Non-pigmented ciliary epithelial cell (primary cell): ENCODE results near the gene SH3BP2.

Source experiments
- DNase-seq: peaks from one replicate; pipeline ENCODE4 v3.0.0-alpha.2; 2010; ENCODE audit warnings: low read depth

Gene SH3BP2

GRCh38 chr4:2832981-2833670, 40.2 kb downstream of the SH3BP2 start:
- no peak for DNase-seq

DNA sequence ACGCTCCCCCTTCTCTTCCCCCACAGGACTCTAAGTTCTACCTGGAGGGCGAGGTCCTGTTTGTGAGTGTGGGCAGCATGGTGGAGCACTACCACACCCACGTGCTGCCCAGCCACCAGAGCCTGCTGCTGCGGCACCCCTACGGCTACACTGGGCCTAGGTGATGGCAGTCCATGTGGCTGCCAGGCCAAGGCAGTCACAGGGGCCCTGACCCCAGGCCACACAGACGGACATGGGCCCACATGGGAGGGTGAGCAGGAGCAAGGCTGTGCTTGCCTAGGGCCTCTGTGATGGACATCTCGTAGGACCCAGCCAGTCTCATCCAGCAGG, 40.8 kb downstream of the SH3BP2 start:
- no peak for DNase-seq

- DNase-seq: no peak
Observed at GRCh38 chr4:2834001-2834921, 41.4 kb downstream of the SH3BP2 start.

GRCh38 chr4:2835978-2836377, 43.1 kb downstream of the SH3BP2 start:
- no peak for DNase-seq

DNA sequence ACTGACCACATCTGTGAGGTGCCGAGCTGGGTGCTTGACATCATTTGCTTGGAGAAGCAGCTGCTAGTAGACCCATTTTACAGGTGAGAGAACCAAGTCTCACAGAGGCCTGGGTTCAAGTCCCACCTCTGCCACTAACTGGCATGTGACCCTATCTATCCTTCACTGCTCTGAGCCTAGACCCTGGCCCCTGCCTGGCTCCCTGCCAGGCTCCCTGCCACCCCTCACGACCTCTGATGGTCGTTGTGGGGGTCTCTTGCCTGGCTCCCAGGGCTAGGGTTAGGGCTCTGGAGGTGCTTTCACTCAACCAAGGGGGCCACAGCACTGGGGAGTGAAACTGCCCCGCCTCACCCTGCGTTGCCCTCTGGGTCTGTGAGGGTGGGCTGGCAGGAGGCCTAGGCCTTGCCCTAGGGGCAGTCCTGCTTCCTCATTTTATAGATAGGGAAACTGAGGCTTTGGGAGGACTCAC, 43.5 kb downstream of the SH3BP2 start:
- no peak for DNase-seq

GRCh38 chr4:2837110-2837903, 44.4 kb downstream of the SH3BP2 start:
- no peak for DNase-seq

DNA sequence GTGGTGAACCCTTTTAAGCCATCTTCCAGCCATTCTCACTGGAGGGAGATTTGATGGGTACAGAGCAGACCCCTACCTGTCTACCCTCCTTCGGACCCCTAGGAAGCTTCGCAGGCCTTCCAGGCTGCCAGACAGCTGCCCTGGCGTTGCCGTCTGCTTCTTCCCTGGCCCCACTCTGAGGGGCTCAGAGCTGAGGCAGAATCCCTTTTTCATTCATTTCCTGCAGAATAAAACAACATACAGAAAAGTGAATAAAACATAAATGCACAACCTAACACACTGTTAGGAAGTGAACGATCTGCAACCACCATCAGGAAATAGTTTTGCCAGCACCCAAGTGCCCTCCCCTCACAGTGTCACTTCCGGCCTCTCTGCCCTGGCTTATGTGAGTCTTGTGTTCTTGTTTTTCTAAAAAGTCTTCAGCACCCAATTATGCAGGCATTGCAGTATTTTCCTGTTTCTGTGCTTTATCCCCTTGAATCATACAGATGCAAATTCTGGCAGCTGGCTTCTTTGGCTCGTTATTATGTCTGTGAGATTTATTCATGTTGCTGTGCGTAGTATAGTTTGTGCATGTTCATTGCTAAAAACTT, 45.1 kb downstream of the SH3BP2 start:
- no peak for DNase-seq

DNA sequence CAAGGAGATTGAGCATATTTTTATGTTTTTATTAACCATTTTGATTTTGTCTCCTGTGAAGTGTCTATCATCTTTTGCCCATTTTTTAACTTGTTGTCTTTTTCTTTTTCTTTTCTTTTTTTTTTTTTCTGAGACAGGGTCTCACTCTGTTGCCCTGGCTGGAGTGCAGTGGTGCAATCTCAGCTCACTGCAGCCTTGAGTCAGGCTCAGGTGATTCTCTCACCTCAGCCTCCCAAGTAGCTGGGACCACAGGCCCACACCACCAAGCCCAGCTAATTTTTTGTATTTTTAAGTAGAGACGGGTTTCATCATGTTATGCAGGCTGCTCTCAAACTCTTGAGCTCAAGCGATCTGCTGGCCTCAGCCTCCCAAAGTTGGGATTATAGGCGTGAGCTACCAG, 46.2 kb downstream of the SH3BP2 start:
- DNase-seq: no peak

DNA sequence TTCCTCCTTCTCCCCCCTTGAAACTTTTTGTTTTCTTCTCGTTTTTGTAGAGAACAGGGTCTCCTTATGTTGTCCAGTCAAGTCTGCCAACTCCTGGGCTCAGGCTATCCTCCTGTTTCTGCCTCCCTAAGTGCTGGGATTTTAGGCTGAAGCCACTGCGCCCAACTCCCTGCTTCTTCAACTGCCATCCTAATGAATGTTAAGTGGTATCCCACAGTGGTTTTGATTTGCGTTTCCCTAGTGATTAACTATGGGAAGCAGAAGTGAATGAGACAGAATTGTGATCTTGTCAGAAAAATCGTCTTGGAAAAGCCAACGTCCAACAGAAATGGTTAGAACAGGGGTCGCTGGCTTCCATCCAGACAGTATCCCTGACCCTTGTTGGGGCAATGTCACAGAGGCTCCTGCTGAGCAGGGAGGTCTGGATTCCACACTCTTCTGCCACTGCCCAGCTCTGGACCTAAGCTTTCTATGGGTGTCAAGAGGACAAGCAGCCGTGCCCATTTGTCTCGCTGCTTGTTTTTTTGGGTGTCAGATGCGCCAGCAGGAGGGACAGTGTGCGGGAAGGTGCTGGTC, 49.9 kb downstream of the SH3BP2 start:
- no peak for DNase-seq

- peak; percentile 57 for DNase-seq
Observed at GRCh38 chr4:2843263-2843940, 50.5 kb downstream of the SH3BP2 start, which contains the start of gene ADD1. ADD1 (plus strand) TSS chr4:2843844; CDS start chr4:2875916, 32,072 bp downstream.

DNA sequence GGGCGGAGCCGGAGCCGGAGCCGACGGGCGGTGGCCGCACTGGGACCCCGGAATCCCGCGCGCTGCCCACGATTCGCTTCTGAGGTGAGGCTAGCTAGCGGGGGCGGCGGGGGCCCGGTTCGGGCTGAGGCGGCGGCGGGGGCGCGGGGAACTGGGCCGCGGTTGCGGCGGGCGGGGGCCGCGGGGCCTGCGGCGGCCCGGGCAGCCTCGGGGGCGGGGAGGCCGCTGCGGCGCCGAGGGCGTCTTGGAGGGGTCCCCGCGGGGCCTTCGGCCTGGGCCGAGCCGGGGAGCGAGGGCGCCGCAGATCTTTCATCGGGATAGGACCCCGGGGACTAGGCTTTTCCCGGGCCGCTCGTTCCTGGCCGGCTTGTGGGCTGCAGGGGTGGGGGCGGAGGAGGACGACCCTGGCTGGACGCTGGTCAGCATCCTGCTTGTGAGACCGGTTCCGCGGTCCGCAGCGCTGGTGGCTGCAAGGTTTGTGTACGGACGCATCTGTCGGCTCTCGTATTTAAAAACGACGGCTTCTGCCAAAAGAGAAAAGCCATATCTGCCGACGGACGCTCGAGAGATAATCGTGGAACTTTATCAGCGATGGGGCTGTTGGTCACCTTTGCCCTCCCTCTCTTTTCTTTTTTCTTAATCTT, 51.2 kb downstream of the SH3BP2 start:
- DNase-seq: no peak

- DNase-seq: no peak
Observed at GRCh38 chr4:2846172-2846571, 53.3 kb downstream of the SH3BP2 start.

- DNase-seq: no peak
Observed at GRCh38 chr4:2847302-2847871, 54.5 kb downstream of the SH3BP2 start.

DNA sequence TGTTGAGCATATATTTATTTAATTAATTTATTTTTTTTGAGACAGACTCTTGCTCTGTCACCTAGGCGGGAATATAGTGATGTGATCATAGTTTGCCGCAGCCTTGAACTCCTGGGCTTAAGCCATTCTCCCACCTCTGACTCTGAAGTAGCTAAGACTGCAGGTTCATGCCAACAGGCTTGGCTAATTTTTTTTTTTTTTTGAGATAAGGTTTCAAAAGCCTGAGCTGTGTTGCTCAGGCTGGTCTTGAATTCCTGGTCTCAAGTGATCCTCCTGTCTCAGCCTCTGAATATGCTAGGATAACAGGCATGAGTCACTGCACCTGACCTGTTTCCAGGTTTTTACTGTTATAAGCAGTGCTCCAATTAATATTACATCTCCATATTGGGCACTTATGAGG, 55.6 kb downstream of the SH3BP2 start:
- no peak for DNase-seq

- DNase-seq: no peak
Observed at GRCh38 chr4:2849267-2850152, 56.6 kb downstream of the SH3BP2 start.

GRCh38 chr4:2850966-2851798, 58.3 kb downstream of the SH3BP2 start:
- DNase-seq: no peak

- DNase-seq: no peak
Observed at GRCh38 chr4:2852481-2852921, 59.6 kb downstream of the SH3BP2 start.

GRCh38 chr4:2855584-2855983, 62.7 kb downstream of the SH3BP2 start:
- DNase-seq: no peak
